Lower lobe of right lung (tissue), 2 donors: ENCODE measurements around the gene SUN5. TPM values are rescaled to one million over a fixed set of nuclear protein-coding genes. Genes with fewer than 3 reads are reported as not detected.

Experiments
- ATAC-seq, 2 donors: fragments of 200-7000 bp; cut with Tn5 transposase; one replicate each; pipeline ENCODE4 v1.9.1; 2020 to 2022; ENCODE audit warnings: mild to moderate bottlenecking in 2 of 2, moderate library complexity in 2 of 2
- DNase-seq: peaks from one replicate; pipeline ENCODE4 v3.0.0-alpha.2; 2020
- H3K27ac ChIP-seq: fragments of 200-600 bp; one replicate; pipeline ENCODE4 v1.8.0; 2022
- H3K27me3 ChIP-seq: fragments of 200-600 bp; one replicate; pipeline ENCODE4 v1.8.0; 2022; ENCODE audit warnings: low read depth
- H3K36me3 ChIP-seq: fragments of 200-600 bp; one replicate; pipeline ENCODE4 v1.8.0; 2022; ENCODE audit warnings: mild to moderate bottlenecking
- H3K4me1 ChIP-seq: fragments of 200-600 bp; one replicate; pipeline ENCODE4 v1.8.0; 2022
- H3K4me3 ChIP-seq: fragments of 200-600 bp; one replicate; pipeline ENCODE4 v1.8.0; 2022; ENCODE audit warnings: mild to moderate bottlenecking
- H3K9me3 ChIP-seq: fragments of 200-600 bp; one replicate; pipeline ENCODE4 v1.8.0; 2022
- CTCF ChIP-seq: fragments of 200-600 bp; IDR thresholded peaks from one replicate; pipeline ENCODE4 v1.8.0; 2022; ENCODE audit warnings: antibody characterized with exemption, mild to moderate bottlenecking
- intact Hi-C: fragments of 100-400 bp; cut with DNase I; formaldehyde crosslinking; loops from one replicate; pipeline ENCODE4 v1.11.0; 2022
- total RNA-seq: library from RNA; stranded (reverse); fragmentation: NEBNext Ultra II Directional; extraction: Animal tissue kit (Norgen Biotek cat#: 25700); gene quantifications from one replicate; pipeline ENCODE4 v1.2.1, GENCODE V29; 2021
- donor health status: DM: no; HTN: yes; CAD: no; lungs with severe emphysema.

SUN5 gene
- total RNA-seq, 1 donor from 2014 or later: not detected

- no peak for ATAC-seq
- H3K9me3 ChIP-seq: no peaks in the 10 kb centered on the region
Measured at GRCh38 chr20:33030569-33030968, 26.3 kb upstream of the SUN5 start.

GRCh38 chr20:33030076-33030475, 25.8 kb upstream of the SUN5 start:
- Histone ChIP-seq H3K27me3 (peaks cover 8% of the 10 kb centered on the region), H3K27ac (no peak overlapping the region), H3K9me3 (no peaks in the 10 kb centered on the region), H3K4me3 (no peak overlapping the region), H3K4me1 (no peaks in the 10 kb centered on the region), H3K36me3 (no peaks in the 10 kb centered on the region)
- DNase-seq (no peak), ATAC-seq (no peak)
- no peak for TF ChIP-seq CTCF
- intact Hi-C loops: no loop called here

More at GRCh38 chr20:33030569-33030968, 26.3 kb upstream of the SUN5 start:
- no peak for TF ChIP-seq CTCF
- no peaks in the 10 kb centered on the region for H3K36me3 ChIP-seq
- no peak for DNase-seq
- intact Hi-C loops: no loop called here
- H3K27ac ChIP-seq: no peak overlapping the region
- no peak overlapping the region for H3K4me3 ChIP-seq
- no peaks in the 10 kb centered on the region for H3K4me1 ChIP-seq
- H3K27me3 ChIP-seq: peaks cover 8% of the 10 kb centered on the region

GRCh38 chr20:33028875-33029274, 24.6 kb upstream of the SUN5 start:
- no peak for TF ChIP-seq CTCF
- ATAC-seq (no peak), DNase-seq (no peak)
- no peaks in the 10 kb centered on the region for H3K9me3 ChIP-seq
- intact Hi-C loops: no loop called here
- no peaks in the 10 kb centered on the region for H3K36me3 ChIP-seq
- no peak overlapping the region for H3K4me3 ChIP-seq
- H3K27ac ChIP-seq: no peak overlapping the region
- H3K4me1 ChIP-seq: no peaks in the 10 kb centered on the region
- peaks cover 8% of the 10 kb centered on the region for H3K27me3 ChIP-seq

- H3K4me3 ChIP-seq: no peak overlapping the region
- H3K36me3 ChIP-seq: no peaks in the 10 kb centered on the region
- ATAC-seq: no peak
- no peak for DNase-seq
- H3K27ac ChIP-seq: no peak overlapping the region
- peaks cover 8% of the 10 kb centered on the region for H3K27me3 ChIP-seq
- H3K9me3 ChIP-seq: no peaks in the 10 kb centered on the region
- no peak for TF ChIP-seq CTCF
- H3K4me1 ChIP-seq: no peaks in the 10 kb centered on the region
- intact Hi-C loops: no loop called here
Measured at GRCh38 chr20:33027769-33028751, 23.8 kb upstream of the SUN5 start.

GRCh38 chr20:33026779-33027759, 22.8 kb upstream of the SUN5 start:
- no peaks in the 10 kb centered on the region for H3K4me1 ChIP-seq
- ATAC-seq: no peak
- H3K27me3 ChIP-seq: peaks cover 8% of the 10 kb centered on the region
- H3K9me3 ChIP-seq: no peaks in the 10 kb centered on the region
- H3K27ac ChIP-seq: no peak overlapping the region
- no peak overlapping the region for H3K4me3 ChIP-seq
- intact Hi-C loops: no loop called here
- no peak for DNase-seq
- TF ChIP-seq CTCF: no peak
- H3K36me3 ChIP-seq: no peaks in the 10 kb centered on the region
